Transverse colon (tissue), 4 donors: Measurements from ENCODE around the gene ANAPC2.

ENCODE experiments used
- CTCF ChIP-seq, 5 experiments: fragments of 200-600 bp in 3 of 5; fragments of 450-650 bp in 2 of 5; sonication (generic) in 3 of 5; IDR thresholded peaks; 1 replicate in 2 of 5; 2 replicates in 3 of 5; pipeline ENCODE4 v1.5.1; 2016 to 2017; ENCODE audit warnings: antibody characterized with exemption in 5 of 5, inconsistent platforms in 3 of 5, mild to moderate bottlenecking in 2 of 5, moderate library complexity in 1 of 5
- EP300 ChIP-seq: sonication (generic); formaldehyde crosslinking; IDR thresholded peaks from one replicate; pipeline ENCODE4 v1.6.1; 2017; ENCODE audit warnings: antibody characterized with exemption, low read depth
- POLR2A ChIP-seq: fragments of 450-650 bp; IDR thresholded peaks from one replicate; pipeline ENCODE4 v1.6.1; 2016; ENCODE audit warnings: antibody characterized with exemption, mild to moderate bottlenecking, moderate library complexity
- POLR2AphosphoS5 ChIP-seq, 3 donors: sonication (generic); formaldehyde crosslinking; IDR thresholded peaks; one replicate each; pipeline ENCODE4 v1.6.1; 2016; ENCODE audit warnings: antibody characterized with exemption in 3 of 3

GRCh38 chr9:137134191-137134590 is 54.2 kb downstream of the ANAPC2 start:
- no peak for TF ChIP-seq POLR2AphosphoS5 (IDR thresholded peaks at IDR 0.05)
- no peak for TF ChIP-seq CTCF (IDR thresholded peaks at IDR 0.05)
- TF ChIP-seq POLR2A = no peak
- no peak for TF ChIP-seq EP300
